KOPT-K1 (cell line): ENCODE measurements around the gene LHFPL5.

Source experiments
- H3K27ac ChIP-seq: fragments of 200-600 bp; sonication (generic); 2 replicates; pipeline ENCODE4 v1.5.1; 2016; ENCODE audit warnings: antibody characterized with exemption, mild to moderate bottlenecking, low read depth, low read length; ENCODE audit not compliant: poor library complexity, severe bottlenecking
- H3K36me3 ChIP-seq: fragments of 200-600 bp; sonication (generic); 2 replicates; pipeline ENCODE4 v1.5.1; 2017; ENCODE audit warnings: antibody characterized with exemption, mild to moderate bottlenecking, low read length, moderate library complexity; ENCODE audit not compliant: insufficient read depth
- H3K9me3 ChIP-seq: fragments of 200-600 bp; sonication (generic); 2 replicates; pipeline ENCODE4 v1.5.1; 2017; ENCODE audit warnings: antibody characterized with exemption, low read length, mild to moderate bottlenecking; ENCODE audit not compliant: insufficient read depth, poor library complexity, severe bottlenecking

Gene LHFPL5

DNA sequence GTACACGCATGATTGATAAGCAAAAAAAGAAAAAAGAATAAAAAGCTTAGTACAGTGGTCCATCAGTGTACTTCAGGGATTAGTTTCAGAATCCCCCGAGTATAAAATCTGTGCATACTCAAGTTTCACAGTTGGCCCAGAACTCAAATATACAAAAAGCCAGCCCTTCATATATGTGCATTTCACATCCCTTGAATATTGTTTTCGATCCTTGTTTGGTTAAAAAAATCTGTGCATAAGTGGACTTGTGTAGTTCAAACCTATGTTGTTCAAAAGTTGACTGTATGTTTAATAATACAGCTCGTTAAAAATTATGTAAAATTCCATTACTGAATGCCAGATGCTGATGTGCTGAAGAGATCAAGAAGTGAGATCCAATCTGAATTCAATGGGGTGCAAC, 54.2 kb downstream of the LHFPL5 start:
- Histone ChIP-seq H3K9me3 (no peaks in the 10 kb centered on the region), H3K36me3 (peaks cover 97% of the 10 kb centered on the region), H3K27ac (no peak overlapping the region)
